PFSK-1 (cell line): Measurements from ENCODE around the gene PCED1B.

ENCODE experiments used
- FOXP2 ChIP-seq: optimal IDR thresholded peaks from 2 replicates; pipeline ENCODE3; 2011; ENCODE audit warnings: borderline replicate concordance, control low read depth, inconsistent platforms; ENCODE audit not compliant: insufficient read depth; ENCODE audit errors: extremely low read length, extremely low read depth
- POLR2AphosphoS5 ChIP-seq: IDR thresholded peaks from 2 replicates; pipeline ENCODE4 v1.6.1; 2012; ENCODE audit warnings: low read depth, mild to moderate bottlenecking, control low read depth, low read length, moderate library complexity
- TF ChIP-seq, protein P1 (sequence below), 2 experiments: IDR thresholded peaks; 2 replicates each; pipeline versions ENCODE4 v1.6.1 to v1.8.0; 2011 to 2012; ENCODE audit warnings: low read depth in 2 of 2, low read length in 2 of 2, control low read depth in 1 of 2, inconsistent platforms in 1 of 2, mild to moderate bottlenecking in 1 of 2, moderate library complexity in 1 of 2; ENCODE audit not compliant: insufficient read depth in 1 of 2

DNA sequence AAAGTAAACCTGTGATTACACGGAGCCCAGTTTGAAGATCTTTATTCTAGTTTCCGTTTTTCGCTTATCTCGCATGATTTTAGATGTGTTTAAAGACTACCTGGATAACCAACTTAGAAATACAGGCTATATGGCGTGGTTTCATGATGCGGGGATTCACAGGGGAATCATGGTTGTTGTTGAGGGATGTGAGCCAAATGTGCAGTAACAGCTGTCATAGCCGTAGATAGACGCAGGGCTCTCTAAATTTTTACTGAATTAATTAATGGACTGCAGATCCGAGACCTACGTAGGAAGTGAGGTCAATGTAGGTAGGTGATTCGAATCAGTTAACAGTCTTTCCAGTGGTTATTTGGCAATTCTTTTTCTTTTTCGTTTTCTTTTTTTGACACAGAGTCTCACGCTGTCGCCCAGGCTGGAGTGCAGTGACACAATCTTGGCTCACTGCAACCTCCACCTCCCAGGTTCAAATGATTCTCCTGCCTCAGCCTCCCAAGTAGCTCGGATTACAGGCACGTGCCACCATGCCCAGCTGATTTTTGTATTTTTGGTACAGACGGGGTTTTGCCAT lies 145.2 kb downstream of the PCED1B start:
- TF ChIP-seq, protein P1, sequence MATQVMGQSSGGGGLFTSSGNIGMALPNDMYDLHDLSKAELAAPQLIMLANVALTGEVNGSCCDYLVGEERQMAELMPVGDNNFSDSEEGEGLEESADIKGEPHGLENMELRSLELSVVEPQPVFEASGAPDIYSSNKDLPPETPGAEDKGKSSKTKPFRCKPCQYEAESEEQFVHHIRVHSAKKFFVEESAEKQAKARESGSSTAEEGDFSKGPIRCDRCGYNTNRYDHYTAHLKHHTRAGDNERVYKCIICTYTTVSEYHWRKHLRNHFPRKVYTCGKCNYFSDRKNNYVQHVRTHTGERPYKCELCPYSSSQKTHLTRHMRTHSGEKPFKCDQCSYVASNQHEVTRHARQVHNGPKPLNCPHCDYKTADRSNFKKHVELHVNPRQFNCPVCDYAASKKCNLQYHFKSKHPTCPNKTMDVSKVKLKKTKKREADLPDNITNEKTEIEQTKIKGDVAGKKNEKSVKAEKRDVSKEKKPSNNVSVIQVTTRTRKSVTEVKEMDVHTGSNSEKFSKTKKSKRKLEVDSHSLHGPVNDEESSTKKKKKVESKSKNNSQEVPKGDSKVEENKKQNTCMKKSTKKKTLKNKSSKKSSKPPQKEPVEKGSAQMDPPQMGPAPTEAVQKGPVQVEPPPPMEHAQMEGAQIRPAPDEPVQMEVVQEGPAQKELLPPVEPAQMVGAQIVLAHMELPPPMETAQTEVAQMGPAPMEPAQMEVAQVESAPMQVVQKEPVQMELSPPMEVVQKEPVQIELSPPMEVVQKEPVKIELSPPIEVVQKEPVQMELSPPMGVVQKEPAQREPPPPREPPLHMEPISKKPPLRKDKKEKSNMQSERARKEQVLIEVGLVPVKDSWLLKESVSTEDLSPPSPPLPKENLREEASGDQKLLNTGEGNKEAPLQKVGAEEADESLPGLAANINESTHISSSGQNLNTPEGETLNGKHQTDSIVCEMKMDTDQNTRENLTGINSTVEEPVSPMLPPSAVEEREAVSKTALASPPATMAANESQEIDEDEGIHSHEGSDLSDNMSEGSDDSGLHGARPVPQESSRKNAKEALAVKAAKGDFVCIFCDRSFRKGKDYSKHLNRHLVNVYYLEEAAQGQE (IDR thresholded peaks at IDR 0.05; ENCODE audit: insufficient read depth in 1 of 2, low read depth in 2 of 2, low read length in 2 of 2) = no peak
- TF ChIP-seq POLR2AphosphoS5 = no peak
- TF ChIP-seq FOXP2 = no peak
